ENCODE data around the gene ANKRD62.
"Not testable (repeated sequence)": the region's sequence is repeated elsewhere in the genome, so short reads cannot be mapped to it uniquely, and the experiment has no call there.

ANKRD62 gene

GRCh38 chr18:12127647-12128046 is 34.0 kb downstream of the ANKRD62 start:
- H3K36me3 ChIP-seq (ENCODE audit: control insufficient read depth, insufficient read depth, low read length); H3K4me3 ChIP-seq (ENCODE audit: insufficient read depth, low read depth, low read length); H3K4me1 ChIP-seq (ENCODE audit: control insufficient read depth, insufficient read depth, low read length); H3K9me3 ChIP-seq (ENCODE audit: control insufficient read depth, low read length); H3K27me3 ChIP-seq (ENCODE audit: control insufficient read depth, insufficient read depth, low read length, poor library complexity, severe bottlenecking); H3K27ac ChIP-seq (ENCODE audit: insufficient read depth, low read depth, low read length, poor library complexity, severe bottlenecking): not testable (repeated sequence)
- 94 to 99% methylated on average over 3 of the region's 4 CpGs for WGBS, 2 experiments

GRCh38 chr18:12138831-12139230 is 45.2 kb downstream of the ANKRD62 start:
- H3K27ac ChIP-seq (ENCODE audit: insufficient read depth, low read depth, low read length, poor library complexity, severe bottlenecking); H3K4me3 ChIP-seq (ENCODE audit: insufficient read depth, low read depth, low read length); H3K36me3 ChIP-seq (ENCODE audit: control insufficient read depth, insufficient read depth, low read length); H3K27me3 ChIP-seq (ENCODE audit: control insufficient read depth, insufficient read depth, low read length, poor library complexity, severe bottlenecking); H3K9me3 ChIP-seq (ENCODE audit: control insufficient read depth, low read length); H3K4me1 ChIP-seq (ENCODE audit: control insufficient read depth, insufficient read depth, low read length): not testable (repeated sequence)
- 71 to 100% methylated on average over 1 of the region's 4 CpGs for WGBS, 2 experiments

- H3K4me1 ChIP-seq (ENCODE audit: control insufficient read depth, insufficient read depth, low read length) = not testable (repeated sequence)
Observed at GRCh38 chr18:12140866-12141265, 47.2 kb downstream of the ANKRD62 start.

GRCh38 chr18:12141778-12142177 is 48.1 kb downstream of the ANKRD62 start:
- WGBS, 2 experiments = no CpG with 5 or more reads among the region's 5 CpGs
- H3K4me3 ChIP-seq (ENCODE audit: insufficient read depth, low read depth, low read length); H3K27me3 ChIP-seq (ENCODE audit: control insufficient read depth, insufficient read depth, low read length, poor library complexity, severe bottlenecking); H3K36me3 ChIP-seq (ENCODE audit: control insufficient read depth, insufficient read depth, low read length); H3K4me1 ChIP-seq (ENCODE audit: control insufficient read depth, insufficient read depth, low read length); H3K9me3 ChIP-seq (ENCODE audit: control insufficient read depth, low read length); H3K27ac ChIP-seq (ENCODE audit: insufficient read depth, low read depth, low read length, poor library complexity, severe bottlenecking): not testable (repeated sequence)

More at GRCh38 chr18:12140866-12141265, 47.2 kb downstream of the ANKRD62 start:
- 83% methylated on average over 12 of the region's 12 CpGs for WGBS, 2 experiments
- H3K4me3 ChIP-seq (ENCODE audit: insufficient read depth, low read depth, low read length); H3K27ac ChIP-seq (ENCODE audit: insufficient read depth, low read depth, low read length, poor library complexity, severe bottlenecking); H3K36me3 ChIP-seq (ENCODE audit: control insufficient read depth, insufficient read depth, low read length); H3K9me3 ChIP-seq (ENCODE audit: control insufficient read depth, low read length); H3K27me3 ChIP-seq (ENCODE audit: control insufficient read depth, insufficient read depth, low read length, poor library complexity, severe bottlenecking): not testable (repeated sequence)

GRCh38 chr18:12149431-12149830 is 55.8 kb downstream of the ANKRD62 start:
- H3K27me3 ChIP-seq (ENCODE audit: control insufficient read depth, insufficient read depth, low read length, poor library complexity, severe bottlenecking); H3K9me3 ChIP-seq (ENCODE audit: control insufficient read depth, low read length); H3K36me3 ChIP-seq (ENCODE audit: control insufficient read depth, insufficient read depth, low read length); H3K27ac ChIP-seq (ENCODE audit: insufficient read depth, low read depth, low read length, poor library complexity, severe bottlenecking); H3K4me3 ChIP-seq (ENCODE audit: insufficient read depth, low read depth, low read length); H3K4me1 ChIP-seq (ENCODE audit: control insufficient read depth, insufficient read depth, low read length): not testable (repeated sequence)
- no CpG with 5 or more reads among the region's 5 CpGs for WGBS, 2 experiments

- 87 to 91% methylated on average over 4 of the region's 4 CpGs for WGBS, 2 experiments
- Histone ChIP-seq H3K9me3 (ENCODE audit: control insufficient read depth, low read length) (no peaks in the 10 kb centered on the region), H3K4me1 (ENCODE audit: control insufficient read depth, insufficient read depth, low read length) (no peaks in the 10 kb centered on the region), H3K27me3 (ENCODE audit: control insufficient read depth, insufficient read depth, low read length, poor library complexity, severe bottlenecking) (no peaks in the 10 kb centered on the region), H3K27ac (ENCODE audit: insufficient read depth, low read depth, low read length, poor library complexity, severe bottlenecking) (no peak overlapping the region), H3K4me3 (ENCODE audit: insufficient read depth, low read depth, low read length) (no peak overlapping the region), H3K36me3 (ENCODE audit: control insufficient read depth, insufficient read depth, low read length) (no peaks in the 10 kb centered on the region)
Observed at GRCh38 chr18:12154361-12154760, 60.7 kb downstream of the ANKRD62 start.

GRCh38 chr18:12155996-12156395 is 62.4 kb downstream of the ANKRD62 start:
- Histone ChIP-seq H3K4me3 (ENCODE audit: insufficient read depth, low read depth, low read length) (no peak overlapping the region), H3K27me3 (ENCODE audit: control insufficient read depth, insufficient read depth, low read length, poor library complexity, severe bottlenecking) (no peaks in the 10 kb centered on the region), H3K36me3 (ENCODE audit: control insufficient read depth, insufficient read depth, low read length) (no peaks in the 10 kb centered on the region), H3K4me1 (ENCODE audit: control insufficient read depth, insufficient read depth, low read length) (no peaks in the 10 kb centered on the region), H3K9me3 (ENCODE audit: control insufficient read depth, low read length) (no peaks in the 10 kb centered on the region), H3K27ac (ENCODE audit: insufficient read depth, low read depth, low read length, poor library complexity, severe bottlenecking) (no peak overlapping the region)
- 91 to 94% methylated on average over 3 of the region's 3 CpGs for WGBS, 2 experiments

- Histone ChIP-seq H3K36me3 (ENCODE audit: control insufficient read depth, insufficient read depth, low read length) (no peaks in the 10 kb centered on the region), H3K27ac (ENCODE audit: insufficient read depth, low read depth, low read length, poor library complexity, severe bottlenecking) (no peak overlapping the region), H3K9me3 (ENCODE audit: control insufficient read depth, low read length) (no peaks in the 10 kb centered on the region), H3K27me3 (ENCODE audit: control insufficient read depth, insufficient read depth, low read length, poor library complexity, severe bottlenecking) (no peaks in the 10 kb centered on the region), H3K4me3 (ENCODE audit: insufficient read depth, low read depth, low read length) (no peak overlapping the region), H3K4me1 (ENCODE audit: control insufficient read depth, insufficient read depth, low read length) (no peaks in the 10 kb centered on the region)
- 92 to 96% methylated on average over 1 of the region's 1 CpG for WGBS, 2 experiments
Observed at GRCh38 chr18:12159446-12159845, 65.8 kb downstream of the ANKRD62 start.

- H3K4me1 ChIP-seq (ENCODE audit: control insufficient read depth, insufficient read depth, low read length) = no peaks in the 10 kb centered on the region
- no peak overlapping the region for H3K4me3 ChIP-seq (ENCODE audit: insufficient read depth, low read depth, low read length)
- H3K27ac ChIP-seq (ENCODE audit: insufficient read depth, low read depth, low read length, poor library complexity, severe bottlenecking) = no peak overlapping the region
- H3K36me3 ChIP-seq (ENCODE audit: control insufficient read depth, insufficient read depth, low read length) = no peaks in the 10 kb centered on the region
- H3K9me3 ChIP-seq (ENCODE audit: control insufficient read depth, low read length) = no peaks in the 10 kb centered on the region
- no peaks in the 10 kb centered on the region for H3K27me3 ChIP-seq (ENCODE audit: control insufficient read depth, insufficient read depth, low read length, poor library complexity, severe bottlenecking)
Observed at GRCh38 chr18:12162786-12163185, 69.1 kb downstream of the ANKRD62 start.

GRCh38 chr18:12165038-12165768 is 71.6 kb downstream of the ANKRD62 start:
- Histone ChIP-seq H3K9me3 (ENCODE audit: control insufficient read depth, low read length) (no peaks in the 10 kb centered on the region), H3K4me1 (ENCODE audit: control insufficient read depth, insufficient read depth, low read length) (no peaks in the 10 kb centered on the region), H3K36me3 (ENCODE audit: control insufficient read depth, insufficient read depth, low read length) (no peaks in the 10 kb centered on the region), H3K27me3 (ENCODE audit: control insufficient read depth, insufficient read depth, low read length, poor library complexity, severe bottlenecking) (no peaks in the 10 kb centered on the region), H3K27ac (ENCODE audit: insufficient read depth, low read depth, low read length, poor library complexity, severe bottlenecking) (no peak overlapping the region), H3K4me3 (ENCODE audit: insufficient read depth, low read depth, low read length) (no peak overlapping the region)
- 100% methylated on average over 1 of the region's 2 CpGs for WGBS, 2 experiments

Measured in ectodermal cell (in vitro differentiated cells).